ENCODE measurements around the gene NOTO. TPM values are rescaled to one million over a fixed set of nuclear protein-coding genes. Genes with fewer than 3 reads are reported as not detected.
"Not testable (repeated sequence)": the region's sequence is repeated elsewhere in the genome, so short reads cannot be mapped to it uniquely, and the experiment has no call there.

Gene NOTO
- under 1 TPM in 2 of 3 donors, not detected in 1; 0.07 to 0.17 TPM for polyA plus RNA-seq (ENCODE audit: insufficient read length in 3 of 3)
- long read RNA-seq, donor 1, result 0 reads
- long read RNA-seq, donor 2, result 0 reads
- long read RNA-seq, donor 3, result 0 reads
- long read RNA-seq, donor 4, result 0 reads
- long read RNA-seq, donor 5, result 0 reads
- long read RNA-seq, donor 6, result 0 reads
- long read RNA-seq, donor 7, result 0 reads
- long read RNA-seq, donor 8, result 0 reads
- long read RNA-seq, donor 9, result 0 reads
- long read RNA-seq, donor 10, result 0 reads
- long read RNA-seq, donor 11, result 0 reads
- long read RNA-seq, donor 12, result 0 reads
- long read RNA-seq, donor 13, result 0 reads
- long read RNA-seq, donor 14, result 0 reads
- long read RNA-seq, donor 15, result 0 reads
- long read RNA-seq, donor 16, result 0 reads

- DNase-seq (ENCODE audit: extremely low read depth in 1 of 11, low read depth in 9 of 11, low spot score in 4 of 11), result no peak
Measured at GRCh38 chr2:73202156-73203054, at the start of gene NOTO. Gene NOTO, plus strand, starts transcription at chr2:73202574. Its CDS starts 93 bp downstream, at chr2:73202667.

- peak in 2 of 11 donors; percentile 43 to 44 for DNase-seq (ENCODE audit: extremely low read depth in 1 of 11, low read depth in 9 of 11, low spot score in 4 of 11)
Measured at GRCh38 chr2:73156539-73157124, 45.7 kb upstream of the NOTO start.

- DNase-seq (ENCODE audit: extremely low read depth in 1 of 11, low read depth in 9 of 11, low spot score in 4 of 11), result no peak
Measured at GRCh38 chr2:73162856-73163391, 39.5 kb upstream of the NOTO start.

- peak in 8 of 11 donors; percentile 51 to 75 (median 60) for DNase-seq (ENCODE audit: extremely low read depth in 1 of 11, low read depth in 9 of 11, low spot score in 4 of 11)
Measured at GRCh38 chr2:73163483-73164367, 38.6 kb upstream of the NOTO start.

- not testable (repeated sequence) for DNase-seq (ENCODE audit: extremely low read depth in 1 of 11, low read depth in 9 of 11, low spot score in 4 of 11)
Measured at GRCh38 chr2:73165978-73166377, 36.4 kb upstream of the NOTO start.

- not testable (repeated sequence) for DNase-seq (ENCODE audit: extremely low read depth in 1 of 11, low read depth in 9 of 11, low spot score in 4 of 11)
Measured at GRCh38 chr2:73166813-73167212, 35.6 kb upstream of the NOTO start.

- not testable (repeated sequence) for DNase-seq (ENCODE audit: extremely low read depth in 1 of 11, low read depth in 9 of 11, low spot score in 4 of 11)
Measured at GRCh38 chr2:73168348-73168747, 34.0 kb upstream of the NOTO start.

GRCh38 chr2:73170341-73170740 lies 32.0 kb upstream of the NOTO start:
- not testable (repeated sequence) for DNase-seq (ENCODE audit: extremely low read depth in 1 of 11, low read depth in 9 of 11, low spot score in 4 of 11)

GRCh38 chr2:73172963-73173362 lies 29.4 kb upstream of the NOTO start:
- DNase-seq (ENCODE audit: extremely low read depth in 1 of 11, low read depth in 9 of 11, low spot score in 4 of 11), result no peak

- no peak for DNase-seq (ENCODE audit: extremely low read depth in 1 of 11, low read depth in 9 of 11, low spot score in 4 of 11)
Measured at GRCh38 chr2:73173781-73174180, 28.6 kb upstream of the NOTO start.

- no peak for DNase-seq (ENCODE audit: extremely low read depth in 1 of 11, low read depth in 9 of 11, low spot score in 4 of 11)
Measured at GRCh38 chr2:73174244-73174643, 28.1 kb upstream of the NOTO start.

- DNase-seq (ENCODE audit: extremely low read depth in 1 of 11, low read depth in 9 of 11, low spot score in 4 of 11), result no peak
Measured at GRCh38 chr2:73174941-73175662, 27.3 kb upstream of the NOTO start.

GRCh38 chr2:73175663-73176204 lies 26.6 kb upstream of the NOTO start:
- DNase-seq (ENCODE audit: extremely low read depth in 1 of 11, low read depth in 9 of 11, low spot score in 4 of 11), result peak in 6 of 11 donors; percentile 57 to 68 (median 59)

- no peak for DNase-seq (ENCODE audit: extremely low read depth in 1 of 11, low read depth in 9 of 11, low spot score in 4 of 11)
Measured at GRCh38 chr2:73176205-73176880, 26.0 kb upstream of the NOTO start.

- DNase-seq (ENCODE audit: extremely low read depth in 1 of 11, low read depth in 9 of 11, low spot score in 4 of 11), result peak; percentile 53 to 88 (median 79)
Measured at GRCh38 chr2:73176881-73177644, 25.3 kb upstream of the NOTO start.

- no peak for DNase-seq (ENCODE audit: extremely low read depth in 1 of 11, low read depth in 9 of 11, low spot score in 4 of 11)
Measured at GRCh38 chr2:73177645-73178255, 24.6 kb upstream of the NOTO start.
